H1 (cell line): ENCODE measurements around the gene RSL24D1. TPM values are rescaled to one million over a fixed set of nuclear protein-coding genes. Genes with fewer than 3 reads are reported as not detected.
A peak's percentile ranks its signal among the peaks of the same experiment; 100 is the strongest.

Experiments used
- CTCF ChIA-PET: fragments of 300-600 bp; sonication (Branson Sonifier 250); formaldehyde crosslinking; loops from one replicate; lab custom pipeline; 2021; ENCODE audit not compliant: partially characterized antibody; lab: Charles Lee
- POLR2A ChIA-PET: fragments of 300-600 bp; sonication (Branson Sonifier 250); formaldehyde crosslinking; loops from one replicate; lab custom pipeline; 2021; ENCODE audit warnings: inconsistent platforms; ENCODE audit not compliant: partially characterized antibody; lab: Charles Lee
- DNase-seq, 2 experiments: peaks; one replicate each; pipeline versions ENCODE4 v3.0.0 to v3.0.0-alpha.2; 2010 to 2022; ENCODE audit warnings: low spot score in 2 of 2, low read depth in 1 of 2, mixed read lengths in 1 of 2
- FAIRE-seq: peaks from 2 replicates; lab custom pipeline; 2011; peaks lifted over from hg19 to GRCh38; lab: Jason Lieb, UNC
- H2AFZ ChIP-seq: 2 replicates; pipeline ENCODE4 v1.8.1; 2012; ENCODE audit warnings: low read length, inconsistent platforms
- H2AK5ac ChIP-seq: 2 replicates; pipeline ENCODE4 v1.6.1; 2013; ENCODE audit warnings: low read depth, low read length
- H2BK120ac ChIP-seq: replicated peaks from 2 replicates; pipeline ENCODE3; 2013; ENCODE audit warnings: low read depth, low read length, inconsistent platforms
- H2BK12ac ChIP-seq: 2 replicates; pipeline ENCODE4 v1.6.1; 2013; ENCODE audit warnings: low read depth, low read length
- H2BK15ac ChIP-seq: 2 replicates; pipeline ENCODE4 v1.6.1; 2013; ENCODE audit warnings: low read length
- H2BK20ac ChIP-seq: 2 replicates; pipeline ENCODE4 v1.6.1; 2013; ENCODE audit warnings: low read length
- H2BK5ac ChIP-seq: 2 replicates; pipeline ENCODE4 v1.6.1; 2013; ENCODE audit warnings: low read depth, low read length
- H3K14ac ChIP-seq: 2 replicates; pipeline ENCODE4 v1.6.1; 2013; ENCODE audit warnings: inconsistent platforms; ENCODE audit not compliant: insufficient read length
- H3K18ac ChIP-seq: 2 replicates; pipeline ENCODE4 v1.6.1; 2013; ENCODE audit warnings: low read length; ENCODE audit errors: extremely low read depth
- H3K23ac ChIP-seq: 2 replicates; pipeline ENCODE4 v1.6.1; 2013; ENCODE audit warnings: inconsistent platforms; ENCODE audit not compliant: insufficient read length
- H3K23me2 ChIP-seq: 2 replicates; pipeline ENCODE4 v1.6.1; 2013; ENCODE audit warnings: low read depth, low read length
- H3K27ac ChIP-seq: 2 replicates; pipeline ENCODE4 v1.6.1; 2011; ENCODE audit warnings: low read depth, low read length, inconsistent platforms
- H3K27me3 ChIP-seq, 4 experiments: replicated peaks in 1 of 4; 1 replicate in 1 of 4; 2 replicates in 3 of 4; pipeline versions ENCODE4 v1.6.1 to v1.8.1; 2011 to 2013; ENCODE audit warnings: low read length in 3 of 4, mild to moderate bottlenecking in 3 of 4, inconsistent platforms in 2 of 4, mixed read lengths in 2 of 4, moderate library complexity in 1 of 4; ENCODE audit not compliant: control insufficient read depth in 3 of 4, insufficient read depth in 3 of 4; ENCODE audit errors: extremely low read depth in 1 of 4
- H3K36me3 ChIP-seq, 4 experiments: 2 replicates each; pipeline versions ENCODE4 v1.6.1 to v1.8.1; 2011 to 2013; ENCODE audit warnings: mild to moderate bottlenecking in 4 of 4, low read length in 3 of 4, moderate library complexity in 2 of 4, control low read depth in 1 of 4, inconsistent platforms in 1 of 4; ENCODE audit not compliant: insufficient read depth in 4 of 4, control insufficient read depth in 2 of 4
- H3K4ac ChIP-seq: replicated peaks from 2 replicates; pipeline ENCODE3; 2013; ENCODE audit warnings: low read length, low read depth, mixed read lengths, inconsistent platforms; ENCODE audit not compliant: insufficient read length
- H3K4me1 ChIP-seq, 4 experiments: replicated peaks in 1 of 4; 1 replicate in 1 of 4; 2 replicates in 3 of 4; pipeline versions ENCODE4 v1.6.1 to v1.8.1; 2011 to 2013; ENCODE audit warnings: low read length in 3 of 4, inconsistent platforms in 2 of 4, mixed read lengths in 1 of 4; ENCODE audit not compliant: insufficient read depth in 4 of 4, control insufficient read depth in 3 of 4
- H3K4me2 ChIP-seq, 2 experiments: 2 replicates each; pipeline versions ENCODE4 v1.6.1 to v1.8.1; 2011 to 2013; ENCODE audit warnings: low read depth in 2 of 2, low read length in 2 of 2, control low read depth in 1 of 2, inconsistent platforms in 1 of 2, mild to moderate bottlenecking in 1 of 2; ENCODE audit not compliant: insufficient read depth in 1 of 2
- H3K4me3 ChIP-seq, 4 experiments: fragments of 200-600, 300-600 bp in 1 of 4; sonication (generic), shearing (Covaris generic), sonication (Bioruptor Twin) in 1 of 4; 2 replicates each; pipeline versions ENCODE4 v1.5.1 to v1.8.1; 2011 to 2016; ENCODE audit warnings: low read length in 4 of 4, low read depth in 3 of 4, control low read depth in 2 of 4, inconsistent platforms in 2 of 4, mild to moderate bottlenecking in 2 of 4, mixed read lengths in 1 of 4, moderate library complexity in 1 of 4; ENCODE audit not compliant: insufficient read depth in 2 of 4; ENCODE audit errors: extremely low read depth in 1 of 4
- H3K56ac ChIP-seq: replicated peaks from 2 replicates; pipeline ENCODE3; 2013; ENCODE audit warnings: low read depth, mild to moderate bottlenecking, mixed read lengths, low read length, inconsistent platforms; ENCODE audit not compliant: insufficient read length
- H3K79me1 ChIP-seq: 2 replicates; pipeline ENCODE4 v1.6.1; 2013; ENCODE audit warnings: low read depth, low read length, control low read depth
- H3K79me2 ChIP-seq, 2 experiments: 2 replicates each; pipeline versions ENCODE4 v1.6.1 to v1.8.1; 2012 to 2013; ENCODE audit warnings: low read length in 2 of 2, mild to moderate bottlenecking in 2 of 2, inconsistent platforms in 1 of 2; ENCODE audit not compliant: insufficient read depth in 2 of 2, control insufficient read depth in 1 of 2
- H3K9ac ChIP-seq, 4 experiments: replicated peaks in 1 of 4; 1 replicate in 1 of 4; 2 replicates in 3 of 4; pipeline versions ENCODE4 v1.6.1 to v1.8.1; 2011 to 2013; ENCODE audit warnings: low read depth in 3 of 4, low read length in 3 of 4, control low read depth in 2 of 4, mild to moderate bottlenecking in 2 of 4, moderate library complexity in 2 of 4, inconsistent platforms in 1 of 4; ENCODE audit errors: extremely low read depth in 1 of 4
- H3K9me3 ChIP-seq, 2 experiments: 2 replicates each; pipeline versions ENCODE4 v1.6.1 to v1.8.1; 2012 to 2013; ENCODE audit warnings: mild to moderate bottlenecking in 2 of 2, moderate library complexity in 2 of 2, control low read depth in 1 of 2, inconsistent platforms in 1 of 2, low read depth in 1 of 2, low read length in 1 of 2, mixed read lengths in 1 of 2; ENCODE audit not compliant: insufficient read depth in 2 of 2
- H4K20me1 ChIP-seq, 2 experiments: replicated peaks in 1 of 2; 2 replicates each; pipeline versions ENCODE3 to v1.8.1; 2011 to 2013; ENCODE audit warnings: inconsistent platforms in 2 of 2, low read length in 2 of 2, mild to moderate bottlenecking in 1 of 2; ENCODE audit not compliant: insufficient read depth in 2 of 2, control insufficient read depth in 1 of 2
- H4K5ac ChIP-seq: 2 replicates; pipeline ENCODE4 v1.6.1; 2013; ENCODE audit warnings: low read length, low read depth, mixed read lengths, inconsistent platforms; ENCODE audit not compliant: insufficient read length
- H4K8ac ChIP-seq: 2 replicates; pipeline ENCODE4 v1.8.0; 2013; ENCODE audit warnings: mild to moderate bottlenecking, moderate library complexity, low read length, inconsistent platforms; ENCODE audit not compliant: insufficient read depth; ENCODE audit errors: extremely low read depth
- H4K91ac ChIP-seq: replicated peaks from 2 replicates; pipeline ENCODE3; 2013; ENCODE audit warnings: low read length, mixed read lengths, inconsistent platforms; ENCODE audit not compliant: insufficient read length
- CEBPB ChIP-seq: IDR thresholded peaks from 2 replicates; pipeline ENCODE4 v1.6.1; 2012; ENCODE audit warnings: low read depth, low read length
- CHD1 ChIP-seq: IDR thresholded peaks from 2 replicates; pipeline ENCODE4 v1.6.1; 2012; ENCODE audit warnings: low read depth, low read length, improper control_type of control experiment
- EP300 ChIP-seq, 2 experiments: IDR thresholded peaks; 1 replicate in 1 of 2; 2 replicates in 1 of 2; pipeline ENCODE4 v1.6.1; 2011 to 2012; ENCODE audit warnings: low read depth in 2 of 2, low read length in 2 of 2, mild to moderate bottlenecking in 2 of 2, borderline replicate concordance in 1 of 2, inconsistent platforms in 1 of 2, moderate library complexity in 1 of 2
- GABPA ChIP-seq: IDR thresholded peaks from 2 replicates; pipeline ENCODE4 v1.6.1; 2011; ENCODE audit warnings: mild to moderate bottlenecking, low read length, moderate library complexity, borderline replicate concordance; ENCODE audit not compliant: insufficient read depth
- GTF2F1 ChIP-seq: IDR thresholded peaks from 2 replicates; pipeline ENCODE4 v1.6.1; 2012; ENCODE audit warnings: low read depth, low read length, improper control_type of control experiment, borderline replicate concordance
- HDAC2 ChIP-seq, 2 experiments: fragments of 300-600 bp in 1 of 2; sonication (generic) in 1 of 2; IDR thresholded peaks; 2 replicates each; pipeline ENCODE4 v1.6.1; 2011 to 2012; ENCODE audit warnings: low read depth in 2 of 2, low read length in 2 of 2, mild to moderate bottlenecking in 2 of 2, moderate library complexity in 2 of 2, borderline replicate concordance in 1 of 2, inconsistent platforms in 1 of 2
- JUN ChIP-seq: IDR thresholded peaks from 2 replicates; pipeline ENCODE4 v1.6.1; 2011; ENCODE audit warnings: low read depth, mild to moderate bottlenecking, improper control_type of control experiment, low read length
- POU5F1 ChIP-seq: IDR thresholded peaks from 2 replicates; pipeline ENCODE4 v1.6.1; 2011; ENCODE audit warnings: low read depth, mild to moderate bottlenecking, low read length, moderate library complexity
- SUZ12 ChIP-seq: fragments of 200-600 bp; sonication (generic); IDR thresholded peaks from 2 replicates; pipeline ENCODE4 v1.6.1; 2012; ENCODE audit warnings: mild to moderate bottlenecking, inconsistent platforms, low read length, moderate library complexity, mixed read lengths
- TAF1 ChIP-seq: IDR thresholded peaks from 2 replicates; pipeline ENCODE4 v1.6.1; 2011; ENCODE audit warnings: mild to moderate bottlenecking, low read depth, low read length
- TEAD4 ChIP-seq: IDR thresholded peaks from 2 replicates; pipeline ENCODE4 v1.6.1; 2012; ENCODE audit warnings: low read depth, low read length, inconsistent platforms, mixed read lengths
- polyA plus RNA-seq, 7 experiments: library from polyadenylated mRNA; depleted of rRNA in 3 of 7; stranded (reverse) in 5 of 7; unstranded in 2 of 7; fragments of >200 nt in 5 of 7; fragments of 200-250 nt in 2 of 7; gene quantifications; 1 replicate in 5 of 7; 2 replicates in 1 of 7; 4 replicates in 1 of 7; pipeline versions ENCODE4 v1.2.1 to v1.2.3, GENCODE V29; 2011 to 2013; ENCODE audit warnings: missing spikeins in 2 of 7, mixed read lengths in 2 of 7
- total RNA-seq: library from RNA; stranded (reverse); fragmentation: NEBNext Ultra II Directional; extraction: Animal tissue kit (Norgen Biotek cat#: 25700); gene quantifications from 2 replicates; pipeline ENCODE4 v1.2.1, GENCODE V29; 2021
- TF ChIP-seq, protein P1 (sequence below), 3 experiments: IDR thresholded peaks; 1 replicate in 2 of 3; 2 replicates in 1 of 3; pipeline versions ENCODE4 v1.5.1 to v1.6.1; 2011; ENCODE audit warnings: low read length in 3 of 3, mild to moderate bottlenecking in 3 of 3, inconsistent platforms in 2 of 3, low read depth in 1 of 3, moderate library complexity in 1 of 3; ENCODE audit not compliant: insufficient read depth in 1 of 3; ENCODE audit errors: control extremely low read depth in 1 of 3

The RSL24D1 gene
- total and polyA plus RNA-seq, 2 of the 8 experiments (the other 6 are each of a cell fraction or from before 2014, with no cell fraction given), result 45.7 to 130 TPM

GRCh38 chr15:55194256-55194655, 2.5 kb downstream of the RSL24D1 start:
- peaks cover 5% of the 10 kb centered on the region for H3K23me2 ChIP-seq
- peak overlapping the region; percentile 92 to 93; a peak in 3 of 4 replicates for H3K4me2 ChIP-seq
- H4K8ac ChIP-seq, result no peak overlapping the region
- no peak overlapping the region for H3K18ac ChIP-seq
- H3K4me3 ChIP-seq, result peak overlapping the region in 1 of 4 experiments; percentile 98; a peak in 1 of 8 replicates
- H2BK20ac ChIP-seq, result no peak overlapping the region
- H3K27me3 ChIP-seq, result no peaks in the 10 kb centered on the region
- no peak overlapping the region for H3K9ac ChIP-seq
- no peak overlapping the region for H2BK15ac ChIP-seq
- H3K4ac ChIP-seq, result no peak overlapping the region
- no peak overlapping the region for H4K5ac ChIP-seq
- H3K27ac ChIP-seq, result no peak overlapping the region
- peaks cover 11 to 49% (median 18%) of the 10 kb centered on the region in 4 experiments for H3K36me3 ChIP-seq
- H3K9me3 ChIP-seq, result 0 out of 4 replicates have a peak, but pooled peaks cover 0 to 2% of the 10 kb centered on the region in 2 experiments
- H4K20me1 ChIP-seq, result peaks cover 4 to 8% of the 10 kb centered on the region in 2 experiments
- H3K56ac ChIP-seq, result no peak overlapping the region
- H3K79me1 ChIP-seq, result no peaks in the 10 kb centered on the region
- TF ChIP-seq, protein P1, sequence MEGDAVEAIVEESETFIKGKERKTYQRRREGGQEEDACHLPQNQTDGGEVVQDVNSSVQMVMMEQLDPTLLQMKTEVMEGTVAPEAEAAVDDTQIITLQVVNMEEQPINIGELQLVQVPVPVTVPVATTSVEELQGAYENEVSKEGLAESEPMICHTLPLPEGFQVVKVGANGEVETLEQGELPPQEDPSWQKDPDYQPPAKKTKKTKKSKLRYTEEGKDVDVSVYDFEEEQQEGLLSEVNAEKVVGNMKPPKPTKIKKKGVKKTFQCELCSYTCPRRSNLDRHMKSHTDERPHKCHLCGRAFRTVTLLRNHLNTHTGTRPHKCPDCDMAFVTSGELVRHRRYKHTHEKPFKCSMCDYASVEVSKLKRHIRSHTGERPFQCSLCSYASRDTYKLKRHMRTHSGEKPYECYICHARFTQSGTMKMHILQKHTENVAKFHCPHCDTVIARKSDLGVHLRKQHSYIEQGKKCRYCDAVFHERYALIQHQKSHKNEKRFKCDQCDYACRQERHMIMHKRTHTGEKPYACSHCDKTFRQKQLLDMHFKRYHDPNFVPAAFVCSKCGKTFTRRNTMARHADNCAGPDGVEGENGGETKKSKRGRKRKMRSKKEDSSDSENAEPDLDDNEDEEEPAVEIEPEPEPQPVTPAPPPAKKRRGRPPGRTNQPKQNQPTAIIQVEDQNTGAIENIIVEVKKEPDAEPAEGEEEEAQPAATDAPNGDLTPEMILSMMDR (IDR thresholded peaks at IDR 0.05; ENCODE audit: control extremely low read depth in 1 of 3, insufficient read depth in 1 of 3, low read depth in 1 of 3, low read length in 3 of 3), result no peak
- no peak for TF ChIP-seq SUZ12
- no peak for TF ChIP-seq GABPA
- no peak for TF ChIP-seq CHD1
- TF ChIP-seq GTF2F1, result no peak
- no peak for TF ChIP-seq JUN
- TF ChIP-seq POU5F1, result no peak
- TF ChIP-seq TEAD4, result no peak
- TF ChIP-seq TAF1, result no peak
- no peak for TF ChIP-seq EP300 (IDR thresholded peaks at IDR 0.05; ENCODE audit: borderline replicate concordance in 1 of 2, low read depth in 2 of 2, low read length in 2 of 2)
- TF ChIP-seq CEBPB, result no peak
- TF ChIP-seq HDAC2 (IDR thresholded peaks at IDR 0.05; ENCODE audit: borderline replicate concordance in 1 of 2, low read depth in 2 of 2, low read length in 2 of 2), result no peak
- no peak overlapping the region for H3K14ac ChIP-seq
- FAIRE-seq, result no peak
- POLR2A ChIA-PET, result interaction anchor here (1.0 to 2.2 kb wide), 2 partner anchors 8 to 15 kb away, joined by 5 to 12 read pairs; no protein-coding TSS in a partner anchor
- no peak overlapping the region for H2AK5ac ChIP-seq
- H2BK5ac ChIP-seq, result no peak overlapping the region
- peaks cover 0 to 4% (median 0%) of the 10 kb centered on the region in 4 experiments; a peak in 3 of 7 replicates for H3K4me1 ChIP-seq
- H2BK12ac ChIP-seq, result no peak overlapping the region
- CTCF ChIA-PET, result interaction anchor here (1.0 kb wide), 1 partner anchor 26 kb away, joined by 3 read pairs; no protein-coding TSS in a partner anchor
- no peak overlapping the region for H3K23ac ChIP-seq
- no peak overlapping the region for H2BK120ac ChIP-seq
- no peak overlapping the region for H2AFZ ChIP-seq
- H4K91ac ChIP-seq, result no peak overlapping the region
- no peak for DNase-seq
- H3K79me2 ChIP-seq, result peaks cover 28 to 74% of the 10 kb centered on the region in 2 experiments
